MCF 10A (cell line): Measurements from ENCODE around the gene MTHFD2L. TPM values are rescaled to one million over a fixed set of nuclear protein-coding genes. Genes with fewer than 3 reads are reported as not detected.

Experiments
- BruUV-seq: library from RNA; stranded (reverse); fragments of 400-500 nt; replicated peaks from 2 replicates; lab custom pipeline; 2021; lab: Mats Ljungman, UMichigan
- CTCF ChIA-PET: fragments of 300-600 bp; sonication (Branson Sonifier 250); formaldehyde crosslinking; extraction: SDS; loops from one replicate; lab custom pipeline; 2021; ENCODE audit warnings: antibody characterized with exemption, inconsistent platforms; lab: Yijun Ruan, JAX
- POLR2A ChIA-PET: fragments of 300-600, 350-650 bp; sonication (Branson Sonifier 250); formaldehyde crosslinking; extraction: SDS; loops from one replicate; lab custom pipeline; 2020; ENCODE audit warnings: antibody characterized with exemption, inconsistent platforms; lab: Yijun Ruan, JAX
- DNase-seq: peaks from one replicate; pipeline ENCODE4 v3.0.0-alpha.2; 2018; ENCODE audit not compliant: unreplicated experiment
- H3K27ac Mint-ChIP-seq: one replicate; pipeline ENCODE4 v1.8.0; 2022; ENCODE audit warnings: mild to moderate bottlenecking, low read depth, mixed read lengths; ENCODE audit not compliant: unreplicated experiment
- H3K27me3 Mint-ChIP-seq: one replicate; pipeline ENCODE4 v1.8.0; 2022; ENCODE audit warnings: mixed read lengths; ENCODE audit not compliant: insufficient read depth, unreplicated experiment
- H3K36me3 Mint-ChIP-seq: one replicate; pipeline ENCODE4 v1.8.0; 2022; ENCODE audit warnings: mild to moderate bottlenecking, moderate library complexity, mixed read lengths; ENCODE audit not compliant: insufficient read depth, unreplicated experiment
- H3K4me1 Mint-ChIP-seq: one replicate; pipeline ENCODE4 v1.8.0; 2022; ENCODE audit warnings: mixed read lengths; ENCODE audit not compliant: insufficient read depth, unreplicated experiment
- H3K4me3 Mint-ChIP-seq: one replicate; pipeline ENCODE4 v1.8.0; 2022; ENCODE audit warnings: mild to moderate bottlenecking, moderate library complexity, mixed read lengths; ENCODE audit not compliant: unreplicated experiment
- H3K9me3 Mint-ChIP-seq: one replicate; pipeline ENCODE4 v1.8.0; 2022; ENCODE audit warnings: mixed read lengths; ENCODE audit not compliant: unreplicated experiment
- CTCF ChIP-seq: fragments of 200-600 bp; IDR thresholded peaks from one replicate; pipeline ENCODE4 v1.8.0; 2022; ENCODE audit warnings: antibody characterized with exemption, mild to moderate bottlenecking; ENCODE audit not compliant: unreplicated experiment
- intact Hi-C: fragments of 100-400 bp; cut with micrococcal nuclease; formaldehyde crosslinking; loops from 2 replicates; pipeline ENCODE4 v1.14.1; 2022
- total RNA-seq: library from RNA; stranded (reverse); gene quantifications from 2 replicates; pipeline ENCODE4 v1.2.3, GENCODE V29; 2022

MTHFD2L gene
- total RNA-seq, 1 experiment from 2014 or later: 113 TPM

DNA sequence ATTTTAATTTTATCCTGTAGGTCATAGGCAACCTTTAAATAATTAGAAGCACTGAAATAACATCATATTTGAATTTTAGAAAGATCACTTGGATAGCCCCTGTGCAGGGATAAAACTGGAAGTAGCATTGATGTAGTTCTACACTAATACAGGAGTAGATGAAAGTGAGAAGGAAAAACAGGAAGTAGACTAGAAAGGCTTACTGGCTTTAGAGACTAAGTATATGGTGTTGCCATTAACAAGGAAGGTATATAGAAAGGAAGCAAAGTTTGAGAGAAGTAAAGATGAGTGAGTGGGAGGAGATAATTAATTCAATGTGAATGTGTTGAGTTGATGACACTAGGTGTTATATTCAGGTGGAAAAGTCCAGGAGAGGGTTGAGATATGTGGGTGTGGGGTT is 77.2 kb downstream of the MTHFD2L start:
- H3K4me1 Mint-ChIP-seq: peaks cover 18% of the 10 kb centered on the region
- no peak for DNase-seq
- ChIA-PET POLR2A (interaction anchor here (0.6 to 1.4 kb wide), 3 partner anchors 33 to 133 kb away, joined by 3 to 5 read pairs (median 4); partner anchors contain the start of gene EPGN), CTCF (interaction anchor here (1.0 to 1.2 kb wide), 2 partner anchors 9 to 99 kb away, joined by 3 to 4 read pairs; no protein-coding TSS in a partner anchor)
- intact Hi-C loops: no loop called here
- no TSS peak for BruUV-seq
- H3K27ac Mint-ChIP-seq: no peak overlapping the region
- H3K9me3 Mint-ChIP-seq: no peaks in the 10 kb centered on the region
- peaks cover 20% of the 10 kb centered on the region for H3K36me3 Mint-ChIP-seq
- no peak overlapping the region for H3K4me3 Mint-ChIP-seq
- TF ChIP-seq CTCF: no peak
- H3K27me3 Mint-ChIP-seq: no peaks in the 10 kb centered on the region

GRCh38 chr4:74237425-74237966 is 79.6 kb downstream of the MTHFD2L start:
- ChIA-PET POLR2A (interaction anchor here (0.7 to 1.3 kb wide), 4 partner anchors 9 to 254 kb away, joined by 3 to 11 read pairs (median 4); partner anchors contain the start of gene EPGN), CTCF (no interaction called here)
- BruUV-seq: no TSS peak
- Mint-ChIP-seq H3K4me1 (peaks cover 10% of the 10 kb centered on the region), H3K36me3 (peaks cover 32% of the 10 kb centered on the region), H3K27ac (no peak overlapping the region), H3K27me3 (no peaks in the 10 kb centered on the region), H3K9me3 (no peaks in the 10 kb centered on the region), H3K4me3 (no peak overlapping the region)
- DNase-seq: peak; percentile 55
- TF ChIP-seq CTCF: no peak
- intact Hi-C loops: no loop called here

GRCh38 chr4:74244049-74244448 is 86.1 kb downstream of the MTHFD2L start:
- POLR2A ChIA-PET: no interaction called here
- BruUV-seq: no TSS peak
- peaks cover 31% of the 10 kb centered on the region for H3K36me3 Mint-ChIP-seq
- H3K27me3 Mint-ChIP-seq: no peaks in the 10 kb centered on the region
- intact Hi-C loops: no loop called here
- no peak for DNase-seq
- no peaks in the 10 kb centered on the region for H3K9me3 Mint-ChIP-seq
- no peak overlapping the region for H3K27ac Mint-ChIP-seq
- no peaks in the 10 kb centered on the region for H3K4me1 Mint-ChIP-seq
- H3K4me3 Mint-ChIP-seq: no peak overlapping the region
- TF ChIP-seq CTCF: no peak
- CTCF ChIA-PET: no interaction called here

DNA sequence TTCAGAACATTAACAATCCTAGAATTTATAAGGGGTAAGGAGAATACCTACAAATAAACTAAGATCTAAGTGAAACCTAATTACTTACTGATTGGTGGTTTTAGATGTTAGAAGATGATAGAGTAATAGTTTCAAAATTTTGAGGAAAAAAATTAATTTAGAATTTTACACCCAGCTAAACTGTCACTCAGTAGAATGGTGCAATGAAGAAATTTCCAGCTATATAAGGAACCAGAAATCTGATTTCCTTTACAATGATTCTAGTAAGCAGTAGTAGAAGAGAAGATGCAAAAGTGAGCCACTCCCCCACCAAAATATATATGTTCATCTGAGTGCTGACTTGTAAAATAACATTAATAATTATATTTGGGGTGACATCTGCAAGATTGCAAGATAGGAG is 95.0 kb downstream of the MTHFD2L start:
- Mint-ChIP-seq H3K36me3 (peaks cover 15% of the 10 kb centered on the region), H3K27me3 (no peaks in the 10 kb centered on the region), H3K4me1 (no peaks in the 10 kb centered on the region), H3K4me3 (no peak overlapping the region), H3K27ac (no peak overlapping the region), H3K9me3 (peaks cover 16% of the 10 kb centered on the region)
- TF ChIP-seq CTCF: no peak
- no TSS peak for BruUV-seq
- intact Hi-C loops: no loop called here
- ChIA-PET CTCF (interaction anchor here (1.6 kb wide), 1 partner anchor 24 kb away, joined by 6 read pairs; no protein-coding TSS in a partner anchor), POLR2A (interaction anchor here (1.2 to 3.1 kb wide), 4 partner anchors 9 to 154 kb away, joined by 3 to 7 read pairs (median 4); partner anchors contain the start of gene CXCL2)
- DNase-seq: no peak
